Measurements from ENCODE around the gene ERMN. TPM values are rescaled to one million over a fixed set of nuclear protein-coding genes. Genes with fewer than 3 reads are reported as not detected.

Gene ERMN
- total RNA-seq, 4 donors from 2014 or later, result 0.38 to 5.0 (median 0.55) TPM

DNA sequence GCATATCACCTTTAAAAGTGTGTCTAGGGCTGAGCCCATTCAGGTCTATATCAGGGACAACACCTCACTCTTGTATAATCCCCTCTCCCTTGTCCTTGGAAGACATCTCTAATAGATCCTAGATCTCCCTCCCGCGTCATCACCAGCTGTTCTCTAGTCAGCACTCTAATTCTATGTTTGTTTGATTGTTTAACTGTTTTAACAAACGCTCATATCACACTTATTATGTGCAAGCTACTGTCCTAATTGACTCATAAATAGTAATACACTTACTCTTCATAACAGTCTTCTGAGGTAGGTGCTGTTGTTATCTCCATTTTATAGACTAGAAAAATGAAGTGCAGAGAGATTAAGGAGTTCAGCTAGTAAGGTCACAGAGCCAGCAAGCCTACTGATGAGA, 1.6 kb upstream of the ERMN start:
- DNase-seq, result no peak
- Histone ChIP-seq H3K27me3 (no peaks in the 10 kb centered on the region), H3K9me3 (no peaks in the 10 kb centered on the region), H3K4me1 (peaks cover 0 to 10% (median 2%) of the 10 kb centered on the region in 4 donors), H3K4me3 (no peak overlapping the region), H3K27ac (no peak overlapping the region), H3K36me3 (no peaks in the 10 kb centered on the region)
- TF ChIP-seq POLR2A (IDR thresholded peaks at IDR 0.05), result no peak
- TF ChIP-seq, protein P1, sequence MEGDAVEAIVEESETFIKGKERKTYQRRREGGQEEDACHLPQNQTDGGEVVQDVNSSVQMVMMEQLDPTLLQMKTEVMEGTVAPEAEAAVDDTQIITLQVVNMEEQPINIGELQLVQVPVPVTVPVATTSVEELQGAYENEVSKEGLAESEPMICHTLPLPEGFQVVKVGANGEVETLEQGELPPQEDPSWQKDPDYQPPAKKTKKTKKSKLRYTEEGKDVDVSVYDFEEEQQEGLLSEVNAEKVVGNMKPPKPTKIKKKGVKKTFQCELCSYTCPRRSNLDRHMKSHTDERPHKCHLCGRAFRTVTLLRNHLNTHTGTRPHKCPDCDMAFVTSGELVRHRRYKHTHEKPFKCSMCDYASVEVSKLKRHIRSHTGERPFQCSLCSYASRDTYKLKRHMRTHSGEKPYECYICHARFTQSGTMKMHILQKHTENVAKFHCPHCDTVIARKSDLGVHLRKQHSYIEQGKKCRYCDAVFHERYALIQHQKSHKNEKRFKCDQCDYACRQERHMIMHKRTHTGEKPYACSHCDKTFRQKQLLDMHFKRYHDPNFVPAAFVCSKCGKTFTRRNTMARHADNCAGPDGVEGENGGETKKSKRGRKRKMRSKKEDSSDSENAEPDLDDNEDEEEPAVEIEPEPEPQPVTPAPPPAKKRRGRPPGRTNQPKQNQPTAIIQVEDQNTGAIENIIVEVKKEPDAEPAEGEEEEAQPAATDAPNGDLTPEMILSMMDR (IDR thresholded peaks at IDR 0.05), result no peak

DNA sequence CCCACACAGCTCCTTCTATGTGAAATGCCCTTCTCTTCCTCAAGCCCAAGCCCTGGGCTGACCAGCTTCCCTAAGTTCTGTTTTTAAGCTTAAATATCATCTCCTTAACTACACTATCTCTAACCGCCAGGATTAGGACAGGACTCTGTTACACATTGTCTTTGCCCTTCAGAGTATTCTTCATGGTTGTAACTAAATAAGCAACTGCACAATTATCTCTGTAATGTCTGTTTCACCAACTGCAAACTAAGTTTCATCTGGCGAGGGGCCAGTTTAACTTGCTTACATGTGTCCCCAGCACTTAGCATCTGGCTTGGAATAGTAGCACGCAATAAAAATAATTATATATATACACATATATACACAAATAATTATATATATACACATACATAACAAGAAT, 1.1 kb upstream of the ERMN start:
- no peaks in the 10 kb centered on the region for H3K27me3 ChIP-seq
- H3K4me1 ChIP-seq, result peaks cover 0 to 10% (median 2%) of the 10 kb centered on the region in 4 donors
- H3K27ac ChIP-seq, result no peak overlapping the region
- no peaks in the 10 kb centered on the region for H3K9me3 ChIP-seq
- no peak overlapping the region for H3K4me3 ChIP-seq
- H3K36me3 ChIP-seq, result no peaks in the 10 kb centered on the region
- no peak for DNase-seq
- no peak for TF ChIP-seq POLR2A (IDR thresholded peaks at IDR 0.05)
- TF ChIP-seq, protein P1 (IDR thresholded peaks at IDR 0.05), result no peak

DNA sequence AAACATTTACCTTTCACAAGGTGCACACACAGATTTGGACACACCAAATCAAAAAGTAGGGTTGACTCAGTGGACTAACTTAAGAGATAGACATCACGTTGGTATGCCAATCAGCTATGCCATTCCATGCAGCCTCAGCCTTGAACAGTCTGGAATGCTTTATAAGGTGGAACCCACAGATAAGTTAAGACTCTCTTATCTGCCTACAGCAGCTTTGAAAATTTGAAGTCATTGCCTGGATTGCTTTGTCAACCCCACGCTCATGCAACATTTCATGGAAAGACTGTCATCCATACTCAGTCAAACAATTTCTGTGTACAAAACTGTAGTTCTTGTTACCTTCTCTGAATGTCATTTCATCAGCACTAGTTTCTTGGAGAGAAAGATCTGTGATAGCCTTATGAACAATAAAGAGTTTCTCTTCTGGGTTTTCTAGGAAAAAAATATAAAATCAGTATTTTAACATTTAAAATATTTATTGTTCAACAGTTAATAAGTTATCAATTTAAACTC, 1.2 kb downstream of the ERMN start:
- no peak for TF ChIP-seq POLR2A (IDR thresholded peaks at IDR 0.05)
- TF ChIP-seq, protein P1 (IDR thresholded peaks at IDR 0.05), result no peak
- Histone ChIP-seq H3K9me3 (no peaks in the 10 kb centered on the region), H3K27ac (no peak overlapping the region), H3K36me3 (no peaks in the 10 kb centered on the region), H3K4me1 (peaks cover 0 to 10% (median 2%) of the 10 kb centered on the region in 4 donors), H3K4me3 (no peak overlapping the region), H3K27me3 (no peaks in the 10 kb centered on the region)
- DNase-seq, result no peak

DNA sequence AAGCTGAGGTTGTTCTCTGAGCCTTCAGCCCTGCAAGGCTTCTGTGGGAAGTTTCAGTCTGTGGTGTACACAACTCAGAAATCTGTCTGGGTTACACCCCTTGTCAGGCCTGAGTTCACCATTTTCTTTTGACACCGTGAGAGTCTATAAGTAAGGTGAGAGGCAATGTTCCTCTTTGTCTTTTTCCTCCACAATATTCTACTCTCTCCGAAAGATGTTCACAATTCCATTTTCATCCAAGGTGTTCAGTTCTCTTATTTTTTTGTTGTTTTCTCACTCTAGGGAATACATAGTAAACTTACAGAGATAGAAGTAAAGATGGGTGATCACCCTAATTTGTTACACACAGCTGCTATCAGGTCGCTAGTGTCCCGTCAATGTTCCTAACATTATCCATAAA, 3.2 kb downstream of the ERMN start:
- no peaks in the 10 kb centered on the region for H3K36me3 ChIP-seq
- peaks cover 0 to 3% (median 0%) of the 10 kb centered on the region in 4 donors for H3K4me1 ChIP-seq
- no peaks in the 10 kb centered on the region for H3K27me3 ChIP-seq
- TF ChIP-seq POLR2A (IDR thresholded peaks at IDR 0.05), result no peak
- TF ChIP-seq, protein P1 (IDR thresholded peaks at IDR 0.05), result no peak
- no peak overlapping the region for H3K27ac ChIP-seq
- no peaks in the 10 kb centered on the region for H3K9me3 ChIP-seq
- no peak for DNase-seq
- H3K4me3 ChIP-seq, result no peak overlapping the region

DNA sequence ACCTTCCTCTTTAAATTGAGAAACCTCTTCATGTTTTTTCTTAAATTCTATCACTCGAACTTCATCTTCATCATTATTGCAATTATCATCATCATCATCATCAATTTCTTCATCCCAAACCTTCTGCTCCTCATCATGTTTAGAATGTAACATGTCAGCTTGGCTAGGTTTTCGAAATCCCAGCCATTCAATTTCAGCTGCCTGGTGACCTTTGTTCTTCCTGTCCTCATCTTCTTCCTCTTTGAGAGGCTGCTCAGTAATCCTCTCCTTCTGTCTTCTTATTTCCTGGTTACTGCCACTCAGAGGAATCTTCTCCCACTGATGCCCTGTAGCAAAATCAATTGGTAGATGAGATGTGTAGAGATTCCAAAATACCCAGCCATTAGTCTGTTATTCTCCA, 4.2 kb downstream of the ERMN start:
- no peaks in the 10 kb centered on the region for H3K36me3 ChIP-seq
- DNase-seq, result no peak
- H3K9me3 ChIP-seq, result no peaks in the 10 kb centered on the region
- no peaks in the 10 kb centered on the region for H3K27me3 ChIP-seq
- H3K27ac ChIP-seq, result no peak overlapping the region
- TF ChIP-seq, protein P1 (IDR thresholded peaks at IDR 0.05), result no peak
- TF ChIP-seq POLR2A (IDR thresholded peaks at IDR 0.05), result no peak
- no peak overlapping the region for H3K4me3 ChIP-seq
- H3K4me1 ChIP-seq, result no peaks in the 10 kb centered on the region

DNA sequence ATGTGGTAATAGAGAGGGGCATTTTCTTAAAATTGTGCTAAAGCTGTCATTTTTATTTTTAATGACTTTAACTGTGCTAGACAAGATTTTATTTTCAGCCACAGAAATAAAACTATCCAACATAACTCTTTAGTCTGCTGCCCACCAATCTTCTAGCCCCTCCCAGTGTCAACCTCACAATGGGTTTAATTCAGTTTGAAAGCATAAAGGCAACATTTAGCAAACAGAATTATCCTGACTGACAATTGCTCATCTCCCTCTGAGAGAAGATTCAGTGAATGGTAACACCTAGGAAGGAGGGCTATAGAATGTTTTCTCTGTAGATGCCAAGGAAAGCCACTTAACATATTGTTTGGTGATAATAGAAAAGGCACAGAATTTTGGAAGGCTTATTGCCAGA, 5.2 kb downstream of the ERMN start:
- TF ChIP-seq POLR2A (IDR thresholded peaks at IDR 0.05), result no peak
- TF ChIP-seq, protein P1 (IDR thresholded peaks at IDR 0.05), result no peak

More for the DNA sequence above, 5.2 kb downstream of the ERMN start:
- Histone ChIP-seq H3K4me1 (no peaks in the 10 kb centered on the region), H3K9me3 (no peaks in the 10 kb centered on the region), H3K27ac (no peak overlapping the region), H3K27me3 (no peaks in the 10 kb centered on the region), H3K36me3 (no peaks in the 10 kb centered on the region), H3K4me3 (no peak overlapping the region)
- DNase-seq, result no peak

Measured in Peyer's patch (tissue), 4 donors.